ENCODE results near the gene DQX1.
A peak's percentile ranks its signal among the peaks of the same experiment; 100 is the strongest.

DQX1 gene

DNA sequence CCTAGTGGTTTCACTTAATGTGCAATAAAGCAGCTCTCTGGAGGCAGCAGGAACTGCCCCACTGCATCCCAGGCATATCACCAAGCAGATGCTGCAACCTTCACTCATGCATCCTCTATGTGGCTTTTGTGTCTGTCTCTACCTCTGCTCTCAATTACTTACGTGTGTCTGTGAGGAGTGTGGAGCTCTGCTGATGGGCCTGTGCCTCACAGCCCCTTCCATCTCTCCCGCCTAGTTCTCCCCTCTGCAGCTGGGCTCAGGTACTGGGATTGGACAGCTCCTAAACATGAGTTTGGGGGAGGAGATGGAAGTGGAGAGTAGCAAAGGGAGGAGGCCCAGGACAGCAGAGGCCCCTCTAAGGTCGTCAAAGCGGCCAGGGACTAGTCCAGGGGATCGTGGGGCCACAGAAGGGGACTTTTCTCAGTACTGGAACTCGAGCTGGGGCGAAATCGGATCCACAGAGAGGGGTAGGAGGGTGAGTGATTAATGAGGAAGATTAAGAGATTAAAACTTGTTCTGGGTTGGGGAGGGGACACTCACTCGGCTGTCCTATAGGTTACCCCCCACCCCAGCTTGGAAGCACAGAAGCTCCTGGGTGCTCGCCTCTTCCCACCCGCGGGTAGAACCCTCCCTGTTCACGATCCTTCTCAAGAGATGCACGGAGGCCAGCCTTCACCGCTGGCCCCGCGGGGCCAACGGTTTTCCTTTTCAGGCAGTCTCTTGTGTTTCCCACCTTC, 24.5 kb downstream of the DQX1 start:
- Histone ChIP-seq H3K27ac (ENCODE audit: low read length) (no peak overlapping the region), H3K9me3 (ENCODE audit: control insufficient read depth, insufficient read depth, low read length) (no peaks in the 10 kb centered on the region), H3K27me3 (ENCODE audit: control insufficient read depth, insufficient read depth, low read length) (peaks cover 82% of the 10 kb centered on the region), H3K36me3 (ENCODE audit: control insufficient read depth, insufficient read depth, low read length) (no peaks in the 10 kb centered on the region), H3K4me1 (ENCODE audit: control insufficient read depth, insufficient read depth, low read length) (peaks cover 2% of the 10 kb centered on the region; the same call in 1 of the 2 replicates), H3K4me3 (ENCODE audit: low read length) (no peak overlapping the region)
- no CpG with 5 or more reads among the region's 18 CpGs for WGBS (ENCODE audit: insufficient coverage, insufficient read length)
- DNase-seq (ENCODE audit: low read depth, low spot score): no peak

DNA sequence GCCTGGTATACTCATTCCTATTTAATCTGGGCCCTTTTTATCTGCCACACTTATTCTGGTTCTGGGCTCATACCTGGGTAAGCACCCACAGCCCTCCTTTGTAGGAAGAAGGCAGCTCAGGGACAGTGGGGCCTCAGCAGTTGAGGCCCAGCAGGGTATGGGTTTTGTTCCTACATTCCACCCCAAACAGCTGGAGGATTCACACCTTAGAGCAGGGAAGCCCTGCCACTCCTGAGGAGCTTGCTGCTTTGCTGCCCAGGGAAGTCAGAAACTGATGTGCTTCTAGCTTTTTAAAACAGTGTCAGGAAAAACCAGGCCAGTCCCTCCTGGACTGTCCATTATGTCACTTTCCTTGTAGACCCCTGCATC, 25.5 kb downstream of the DQX1 start:
- Histone ChIP-seq H3K4me3 (ENCODE audit: low read length) (no peak overlapping the region), H3K27me3 (ENCODE audit: control insufficient read depth, insufficient read depth, low read length) (peaks cover 86% of the 10 kb centered on the region), H3K36me3 (ENCODE audit: control insufficient read depth, insufficient read depth, low read length) (no peaks in the 10 kb centered on the region), H3K27ac (ENCODE audit: low read length) (no peak overlapping the region), H3K9me3 (ENCODE audit: control insufficient read depth, insufficient read depth, low read length) (no peaks in the 10 kb centered on the region), H3K4me1 (ENCODE audit: control insufficient read depth, insufficient read depth, low read length) (peaks cover 2% of the 10 kb centered on the region; the same call in 1 of the 2 replicates)
- no peak for DNase-seq (ENCODE audit: low read depth, low spot score)

DNA sequence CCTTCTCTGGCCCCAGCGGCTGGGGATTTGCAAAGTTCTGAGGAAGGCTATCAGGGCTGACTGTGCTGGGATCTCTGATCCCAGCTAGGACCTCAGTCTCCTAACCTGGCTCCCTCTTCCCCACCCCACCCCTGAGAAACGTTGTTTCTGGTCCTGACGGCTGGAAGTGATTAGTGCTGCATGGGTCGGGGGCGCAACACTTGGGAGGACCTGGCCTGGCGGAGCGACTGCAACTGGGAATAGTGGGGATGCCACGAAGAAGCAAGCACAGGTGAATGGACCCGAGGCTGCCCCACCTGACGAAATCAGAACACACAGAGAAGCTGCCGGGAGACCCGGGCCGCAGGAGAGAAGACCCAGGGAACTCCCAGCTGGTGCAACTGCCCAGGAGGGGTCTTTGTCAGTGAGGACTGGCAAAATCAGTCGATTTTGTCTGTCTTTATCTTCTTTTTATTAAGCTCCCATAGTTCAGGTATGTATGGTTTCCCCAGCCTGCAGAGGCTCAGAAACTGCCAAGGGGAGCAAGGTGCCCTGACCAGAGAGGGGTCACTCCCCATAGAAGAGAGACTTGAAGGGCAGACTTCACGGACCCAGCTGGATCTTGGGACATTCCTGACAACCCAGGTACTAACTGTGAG, 26.0 kb downstream of the DQX1 start:
- no peaks in the 10 kb centered on the region for H3K36me3 ChIP-seq (ENCODE audit: control insufficient read depth, insufficient read depth, low read length)
- peaks cover 90% of the 10 kb centered on the region for H3K27me3 ChIP-seq (ENCODE audit: control insufficient read depth, insufficient read depth, low read length)
- no peak for DNase-seq (ENCODE audit: low read depth, low spot score)
- peaks cover 2% of the 10 kb centered on the region; the same call in 1 of the 2 replicates for H3K4me1 ChIP-seq (ENCODE audit: control insufficient read depth, insufficient read depth, low read length)
- H3K4me3 ChIP-seq (ENCODE audit: low read length): peak overlapping the region; percentile 54; the same call in 1 of the 2 replicates
- no CpG with 5 or more reads among the region's 15 CpGs for WGBS (ENCODE audit: insufficient coverage, insufficient read length)
- no peaks in the 10 kb centered on the region for H3K9me3 ChIP-seq (ENCODE audit: control insufficient read depth, insufficient read depth, low read length)
- no peak overlapping the region for H3K27ac ChIP-seq (ENCODE audit: low read length)

DNA sequence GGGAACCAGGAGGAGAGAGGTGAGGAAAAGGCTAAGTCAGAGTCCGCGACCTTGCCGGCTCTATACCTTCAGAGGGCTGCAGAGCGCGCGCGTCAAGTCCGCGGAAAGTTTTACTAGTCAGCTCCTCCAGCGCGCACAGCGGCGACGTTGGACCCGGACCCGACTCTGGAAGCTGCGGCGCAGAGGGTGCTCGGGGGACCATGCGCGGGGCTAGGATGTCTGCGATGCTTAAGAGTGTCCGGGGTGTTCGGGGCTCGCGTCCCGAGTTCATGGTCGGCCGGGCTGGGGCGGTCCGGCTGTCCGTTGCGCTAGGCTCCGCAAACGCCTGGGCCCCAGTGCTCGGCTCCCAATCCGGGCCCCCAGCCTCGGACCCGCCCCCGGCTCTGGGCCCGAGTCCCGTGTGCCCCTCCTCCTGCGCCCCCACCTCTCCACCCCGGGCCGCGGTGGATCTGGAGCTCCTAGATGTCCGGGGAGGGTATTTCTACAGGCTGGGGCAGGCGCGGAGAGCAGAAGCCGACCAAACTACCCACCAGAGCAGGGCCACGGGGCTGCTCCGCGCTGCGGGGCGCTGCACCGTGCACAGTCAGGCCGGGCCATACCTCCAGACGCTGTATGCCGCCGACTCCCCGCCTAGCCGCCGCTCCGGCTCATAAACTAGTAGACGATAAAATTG, 26.6 kb downstream of the DQX1 start, which contains the start of gene LBX2:
Gene LBX2 (minus strand): TSS at position 337 of the 673 bp plus-strand sequence. CDS start 66 bp downstream, at position 271.
- Histone ChIP-seq H3K4me1 (ENCODE audit: control insufficient read depth, insufficient read depth, low read length) (peaks cover 2% of the 10 kb centered on the region; the same call in 1 of the 2 replicates), H3K27me3 (ENCODE audit: control insufficient read depth, insufficient read depth, low read length) (peaks cover 86% of the 10 kb centered on the region), H3K4me3 (ENCODE audit: low read length) (peak within 1 kb of the TSS; percentile 54; the same call in 1 of the 2 replicates), H3K36me3 (ENCODE audit: control insufficient read depth, insufficient read depth, low read length) (no peaks in the 10 kb centered on the region), H3K9me3 (ENCODE audit: control insufficient read depth, insufficient read depth, low read length) (no peaks in the 10 kb centered on the region), H3K27ac (ENCODE audit: low read length) (no peak within 1 kb of the TSS)
- WGBS (ENCODE audit: insufficient coverage, insufficient read length): no CpG with 5 or more reads among the region's 65 CpGs
- no peak for DNase-seq (ENCODE audit: low read depth, low spot score)

DNA sequence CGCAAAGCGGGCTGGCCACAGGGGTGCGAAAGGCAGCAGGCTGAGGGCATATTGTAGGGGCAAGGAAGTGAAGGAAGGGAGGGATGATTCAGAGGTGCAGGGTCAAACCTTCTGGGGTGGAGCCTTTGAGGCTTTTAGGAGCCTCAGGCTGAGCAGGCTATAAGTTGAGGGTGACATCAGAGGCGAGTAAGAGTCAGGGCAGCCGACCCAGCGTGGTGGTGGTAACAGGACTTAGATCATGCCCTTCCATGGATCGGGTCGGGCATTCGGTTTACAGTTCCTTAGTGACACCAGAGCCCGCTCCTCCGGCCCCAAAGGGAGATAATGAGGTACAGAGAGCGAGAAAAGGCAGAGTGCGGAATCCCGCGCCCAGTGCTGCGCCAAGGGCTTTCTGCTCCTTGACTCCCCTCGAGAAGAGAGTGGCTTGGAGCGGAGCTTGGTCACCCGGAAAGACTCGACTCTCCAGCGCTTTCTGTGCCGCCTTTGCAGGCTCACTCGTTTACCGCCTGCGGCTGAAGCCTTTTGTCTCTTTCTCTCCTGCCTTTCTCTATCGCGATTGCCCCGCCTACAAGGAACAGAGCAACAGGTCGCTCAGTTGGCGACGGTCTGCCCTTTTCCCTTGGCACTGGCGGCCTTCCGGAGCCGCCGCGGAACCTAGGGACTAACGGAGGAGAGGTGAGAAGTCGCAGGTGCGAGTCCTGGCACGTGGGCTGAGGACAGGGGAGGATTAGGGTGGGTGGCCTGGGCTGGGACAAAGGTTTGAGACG, 27.3 kb downstream of the DQX1 start:
- Histone ChIP-seq H3K27me3 (ENCODE audit: control insufficient read depth, insufficient read depth, low read length) (peaks cover 78% of the 10 kb centered on the region), H3K9me3 (ENCODE audit: control insufficient read depth, insufficient read depth, low read length) (no peaks in the 10 kb centered on the region), H3K4me1 (ENCODE audit: control insufficient read depth, insufficient read depth, low read length) (peaks cover 2% of the 10 kb centered on the region; the same call in 1 of the 2 replicates), H3K27ac (ENCODE audit: low read length) (no peak overlapping the region), H3K4me3 (ENCODE audit: low read length) (peak overlapping the region; percentile 54; the same call in 1 of the 2 replicates), H3K36me3 (ENCODE audit: control insufficient read depth, insufficient read depth, low read length) (no peaks in the 10 kb centered on the region)
- no CpG with 5 or more reads among the region's 41 CpGs for WGBS (ENCODE audit: insufficient coverage, insufficient read length)
- DNase-seq (ENCODE audit: low read depth, low spot score): no peak

DNA sequence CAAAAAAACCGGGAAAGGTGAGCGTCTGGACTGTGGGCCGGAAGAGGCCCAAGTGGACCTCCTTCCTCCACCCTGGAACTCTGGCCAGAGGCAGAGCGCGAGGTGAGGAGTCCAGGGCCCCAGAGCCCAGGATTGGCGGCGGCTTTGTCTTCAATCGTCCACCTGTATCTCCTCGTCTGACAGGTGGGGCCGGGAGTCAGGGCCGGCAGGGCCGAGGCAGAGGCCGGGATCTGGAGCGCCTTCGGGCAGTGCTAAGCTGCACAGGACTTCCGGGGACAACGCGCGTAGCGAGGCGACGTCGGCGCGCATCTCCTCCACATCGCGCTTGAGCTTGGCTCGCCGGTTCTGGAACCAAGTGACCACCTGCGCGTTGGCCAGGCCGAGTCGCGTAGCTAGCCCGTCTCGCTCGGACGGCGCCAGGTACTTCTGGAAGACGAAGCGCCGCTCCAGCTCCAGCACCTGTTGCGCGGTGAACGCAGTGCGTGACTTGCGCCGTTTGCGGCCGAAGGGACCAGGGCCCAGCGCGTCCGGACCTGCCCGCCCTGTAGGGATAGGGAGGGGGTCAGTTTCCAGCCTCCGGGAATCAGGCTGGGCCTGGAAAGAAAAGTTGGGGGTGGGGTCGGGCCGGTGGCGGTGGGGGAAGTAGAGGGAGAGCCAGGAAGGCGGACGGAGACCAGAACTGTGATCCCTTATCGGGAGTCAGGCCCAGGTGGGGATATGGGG, 28.1 kb downstream of the DQX1 start:
- peaks cover 71% of the 10 kb centered on the region for H3K27me3 ChIP-seq (ENCODE audit: control insufficient read depth, insufficient read depth, low read length)
- no peaks in the 10 kb centered on the region for H3K9me3 ChIP-seq (ENCODE audit: control insufficient read depth, insufficient read depth, low read length)
- no CpG with 5 or more reads among the region's 61 CpGs for whole genome bisulfite sequencing (ENCODE audit: insufficient coverage, insufficient read length)
- H3K4me3 ChIP-seq (ENCODE audit: low read length): peak overlapping the region; percentile 54; the same call in 1 of the 2 replicates
- peaks cover 2% of the 10 kb centered on the region; the same call in 1 of the 2 replicates for H3K36me3 ChIP-seq (ENCODE audit: control insufficient read depth, insufficient read depth, low read length)
- DNase-seq (ENCODE audit: low read depth, low spot score): no peak
- no peak overlapping the region for H3K27ac ChIP-seq (ENCODE audit: low read length)
- H3K4me1 ChIP-seq (ENCODE audit: control insufficient read depth, insufficient read depth, low read length): peaks cover 2% of the 10 kb centered on the region; the same call in 1 of the 2 replicates

DNA sequence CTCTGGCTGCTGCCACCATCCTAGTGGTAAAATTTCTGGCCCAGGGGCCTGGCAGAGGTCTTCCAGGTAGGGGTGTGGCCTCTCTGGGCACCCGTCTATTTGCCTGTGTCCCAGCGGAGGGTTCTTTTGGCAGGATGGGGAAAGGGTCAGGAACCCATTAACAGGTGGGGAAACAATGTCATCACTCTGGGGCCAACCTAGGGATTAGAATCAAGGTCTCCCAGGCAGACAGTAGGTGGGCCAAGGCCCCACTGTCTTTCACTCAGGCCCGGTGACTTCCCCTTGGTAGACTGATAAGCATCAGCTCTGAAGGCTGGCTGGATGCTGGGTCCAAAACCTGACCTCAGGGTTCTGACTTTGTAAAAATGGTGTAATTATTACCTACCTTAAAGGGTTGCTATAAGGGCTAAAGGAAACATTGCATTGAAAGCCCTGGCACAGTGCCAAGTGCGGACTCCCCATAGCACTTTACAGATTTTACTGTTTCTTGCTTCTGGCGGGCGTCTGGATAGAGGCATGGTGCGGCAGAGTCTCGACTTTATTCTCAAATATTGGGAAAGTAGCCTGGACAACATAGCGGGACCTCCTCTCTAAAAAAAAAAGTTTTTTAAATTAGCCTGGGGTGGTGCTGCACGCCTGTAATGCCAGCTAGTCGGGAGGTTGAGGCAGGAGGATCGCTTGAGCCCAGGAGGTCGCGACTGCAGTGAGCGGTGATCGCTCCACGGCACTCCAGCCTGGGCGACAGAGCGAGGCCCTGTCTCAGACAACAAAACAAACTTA, 28.8 kb downstream of the DQX1 start:
- Histone ChIP-seq H3K9me3 (ENCODE audit: control insufficient read depth, insufficient read depth, low read length) (no peaks in the 10 kb centered on the region), H3K36me3 (ENCODE audit: control insufficient read depth, insufficient read depth, low read length) (peaks cover 9% of the 10 kb centered on the region), H3K4me1 (ENCODE audit: control insufficient read depth, insufficient read depth, low read length) (peaks cover 2% of the 10 kb centered on the region; the same call in 1 of the 2 replicates), H3K27ac (ENCODE audit: low read length) (no peak overlapping the region), H3K4me3 (ENCODE audit: low read length) (peak overlapping the region; percentile 54; the same call in 1 of the 2 replicates), H3K27me3 (ENCODE audit: control insufficient read depth, insufficient read depth, low read length) (peaks cover 63% of the 10 kb centered on the region)
- no peak for DNase-seq (ENCODE audit: low read depth, low spot score)
- WGBS (ENCODE audit: insufficient coverage, insufficient read length): no CpG with 5 or more reads among the region's 19 CpGs

DNA sequence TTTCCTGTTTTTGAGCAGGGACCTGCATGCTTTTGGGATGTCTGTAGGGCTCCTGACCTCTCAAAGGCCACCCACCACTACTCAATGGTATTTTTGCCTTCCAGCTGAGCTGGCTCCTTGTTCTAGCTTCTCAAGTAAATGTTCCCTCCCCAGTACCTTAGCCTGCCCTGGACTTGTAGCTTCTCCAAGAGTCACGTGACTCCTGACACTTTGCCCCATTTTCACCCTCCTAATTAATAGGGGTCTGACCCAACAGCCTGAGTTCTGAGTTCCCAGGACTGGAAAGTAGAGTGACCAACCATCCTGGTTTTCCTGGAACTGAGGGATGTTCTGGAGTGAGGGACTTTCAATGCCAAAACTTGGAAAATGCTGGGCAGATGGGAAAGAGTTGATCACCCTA, 30.6 kb downstream of the DQX1 start:
- H3K36me3 ChIP-seq (ENCODE audit: control insufficient read depth, insufficient read depth, low read length): peaks cover 21% of the 10 kb centered on the region
- peaks cover 46% of the 10 kb centered on the region for H3K27me3 ChIP-seq (ENCODE audit: control insufficient read depth, insufficient read depth, low read length)
- no peak overlapping the region for H3K27ac ChIP-seq (ENCODE audit: low read length)
- H3K9me3 ChIP-seq (ENCODE audit: control insufficient read depth, insufficient read depth, low read length): no peaks in the 10 kb centered on the region
- no peaks in the 10 kb centered on the region for H3K4me1 ChIP-seq (ENCODE audit: control insufficient read depth, insufficient read depth, low read length)
- WGBS (ENCODE audit: insufficient coverage, insufficient read length): no CpG with 5 or more reads among the region's 1 CpG
- DNase-seq (ENCODE audit: low read depth, low spot score): no peak
- H3K4me3 ChIP-seq (ENCODE audit: low read length): no peak overlapping the region

DNA sequence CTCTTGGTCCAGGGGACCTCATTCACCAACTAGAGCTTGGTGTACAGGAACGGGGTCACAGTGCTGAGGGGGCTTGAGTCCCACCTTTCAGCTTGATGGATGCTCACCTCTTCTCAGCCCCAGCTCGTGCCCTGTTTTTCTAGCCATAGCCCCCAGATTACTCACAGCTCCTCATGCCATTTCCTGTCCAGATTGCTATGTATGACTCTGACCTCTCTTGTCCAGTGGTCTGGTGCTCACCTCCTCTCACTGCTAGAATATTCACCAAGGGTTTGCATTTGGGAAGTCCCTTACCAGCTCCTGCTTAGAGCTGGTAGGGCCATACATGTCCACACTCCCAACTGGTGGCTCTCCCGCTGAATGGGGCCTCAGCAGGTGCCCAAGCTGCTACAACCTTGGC, 32.5 kb downstream of the DQX1 start:
- Histone ChIP-seq H3K4me1 (ENCODE audit: control insufficient read depth, insufficient read depth, low read length) (no peaks in the 10 kb centered on the region), H3K27me3 (ENCODE audit: control insufficient read depth, insufficient read depth, low read length) (peaks cover 28% of the 10 kb centered on the region), H3K9me3 (ENCODE audit: control insufficient read depth, insufficient read depth, low read length) (no peaks in the 10 kb centered on the region), H3K4me3 (ENCODE audit: low read length) (no peak overlapping the region), H3K36me3 (ENCODE audit: control insufficient read depth, insufficient read depth, low read length) (peaks cover 24% of the 10 kb centered on the region), H3K27ac (ENCODE audit: low read length) (no peak overlapping the region)
- no peak for DNase-seq (ENCODE audit: low read depth, low spot score)
- WGBS (ENCODE audit: insufficient coverage, insufficient read length): no CpG with 5 or more reads among the region's 3 CpGs
